Mesenchymal stem cell (in vitro differentiated cells and primary cell): ENCODE results near the gene GFPT1. TPM values are rescaled to one million over a fixed set of nuclear protein-coding genes. Genes with fewer than 3 reads are reported as not detected.

Source experiments
- DNase-seq: peaks from one replicate; pipeline ENCODE4 v3.0.0-alpha.2; 2013
- H2AFZ ChIP-seq: one replicate; pipeline ENCODE4 v1.6.1; 2013; ENCODE audit warnings: low read depth, mild to moderate bottlenecking, control low read depth, inconsistent platforms, low read length, moderate library complexity
- H2AK5ac ChIP-seq: 2 replicates; pipeline ENCODE4 v1.6.1; 2013; ENCODE audit warnings: low read length, moderate library complexity, mild to moderate bottlenecking, inconsistent platforms; ENCODE audit not compliant: severe bottlenecking
- H2BK120ac ChIP-seq: one replicate; pipeline ENCODE4 v1.6.1; 2013; ENCODE audit warnings: low read depth, mild to moderate bottlenecking, inconsistent platforms, low read length, moderate library complexity
- H2BK12ac ChIP-seq, 2 experiments: one replicate each; pipeline ENCODE4 v1.6.1; 2013; ENCODE audit warnings: inconsistent platforms in 2 of 2, low read length in 2 of 2, mild to moderate bottlenecking in 2 of 2, moderate library complexity in 2 of 2, control low read depth in 1 of 2
- H2BK15ac ChIP-seq: one replicate; pipeline ENCODE4 v1.6.1; 2013; ENCODE audit warnings: mild to moderate bottlenecking, low read depth, inconsistent platforms; ENCODE audit not compliant: poor library complexity, severe bottlenecking
- H2BK5ac ChIP-seq: 2 replicates; pipeline ENCODE4 v1.6.1; 2013; ENCODE audit warnings: low read depth, mild to moderate bottlenecking, low read length, control low read depth, inconsistent platforms; ENCODE audit not compliant: poor library complexity, severe bottlenecking
- H3K14ac ChIP-seq, 2 experiments: one replicate each; pipeline ENCODE4 v1.6.1; 2013; ENCODE audit warnings: inconsistent platforms in 2 of 2, low read length in 2 of 2, control low read depth in 1 of 2, mild to moderate bottlenecking in 1 of 2, moderate library complexity in 1 of 2
- H3K18ac ChIP-seq, 2 experiments: one replicate each; pipeline ENCODE4 v1.6.1; 2013; ENCODE audit warnings: inconsistent platforms in 2 of 2, low read length in 2 of 2, control low read depth in 1 of 2, low read depth in 1 of 2, mild to moderate bottlenecking in 1 of 2
- H3K23ac ChIP-seq, 2 experiments: one replicate each; pipeline ENCODE4 v1.6.1; 2013; ENCODE audit warnings: inconsistent platforms in 2 of 2, low read length in 2 of 2, mild to moderate bottlenecking in 2 of 2, moderate library complexity in 2 of 2, control low read depth in 1 of 2
- H3K27ac ChIP-seq: 2 replicates; pipeline ENCODE4 v1.5.1; 2013; ENCODE audit warnings: mild to moderate bottlenecking, moderate library complexity, low read length, control low read depth, inconsistent platforms; ENCODE audit not compliant: poor library complexity, severe bottlenecking
- H3K27me3 ChIP-seq, 2 experiments: 2 replicates each; pipeline versions ENCODE4 v1.6.1 to v1.7.0; 2013; ENCODE audit warnings: low read length in 2 of 2, mild to moderate bottlenecking in 2 of 2, moderate library complexity in 2 of 2, control low read depth in 1 of 2, inconsistent platforms in 1 of 2; ENCODE audit not compliant: control insufficient read depth in 1 of 2, insufficient read depth in 1 of 2
- H3K36me3 ChIP-seq, 2 experiments: 2 replicates each; pipeline versions ENCODE4 v1.6.1 to v1.7.0; 2013; ENCODE audit warnings: low read length in 2 of 2, control low read depth in 1 of 2, inconsistent platforms in 1 of 2, low read depth in 1 of 2, mild to moderate bottlenecking in 1 of 2; ENCODE audit not compliant: insufficient read depth in 2 of 2, control insufficient read depth in 1 of 2
- H3K4ac ChIP-seq, 2 experiments: one replicate each; pipeline ENCODE4 v1.6.1; 2013; ENCODE audit warnings: inconsistent platforms in 2 of 2, low read length in 2 of 2, mild to moderate bottlenecking in 2 of 2, moderate library complexity in 2 of 2, control low read depth in 1 of 2, low read depth in 1 of 2
- H3K4me1 ChIP-seq: 2 replicates; pipeline ENCODE4 v1.6.1; 2013; ENCODE audit warnings: low read depth, low read length, control low read depth; ENCODE audit not compliant: control insufficient read depth, insufficient read depth
- H3K4me2 ChIP-seq: 2 replicates; pipeline ENCODE4 v1.6.1; 2013; ENCODE audit warnings: low read length, mild to moderate bottlenecking, inconsistent platforms; ENCODE audit not compliant: poor library complexity, severe bottlenecking
- H3K4me3 ChIP-seq, 2 experiments: 2 replicates each; pipeline versions ENCODE4 v1.5.1 to v1.7.0; 2013; ENCODE audit warnings: low read length in 2 of 2, mild to moderate bottlenecking in 2 of 2, control low read depth in 1 of 2, low read depth in 1 of 2; ENCODE audit not compliant: insufficient read depth in 1 of 2
- H3K79me1 ChIP-seq: replicated peaks from 2 replicates; pipeline ENCODE4 v1.6.1; 2013; ENCODE audit warnings: mild to moderate bottlenecking, control low read depth, low read length, inconsistent platforms; ENCODE audit not compliant: poor library complexity, severe bottlenecking
- H3K9ac ChIP-seq: 2 replicates; pipeline ENCODE4 v1.7.0; 2013; ENCODE audit warnings: mild to moderate bottlenecking, low read length, moderate library complexity
- H3K9me3 ChIP-seq: 2 replicates; pipeline ENCODE4 v1.7.0; 2013; ENCODE audit warnings: mild to moderate bottlenecking, low read length; ENCODE audit not compliant: control insufficient read depth
- H4K8ac ChIP-seq: one replicate; pipeline ENCODE4 v1.6.1; 2013; ENCODE audit warnings: inconsistent platforms, mild to moderate bottlenecking, low read length, moderate library complexity
- H4K91ac ChIP-seq: one replicate; pipeline ENCODE4 v1.6.1; 2013; ENCODE audit warnings: mild to moderate bottlenecking, low read length, inconsistent platforms
- WGBS: methylation state at CpG from one replicate; pipeline ENCODE4 v1.1.7; 2013; ENCODE audit warnings: mixed read lengths; 5-methylcytosine and 5-hydroxymethylcytosine counted together
- polyA plus RNA-seq, 2 experiments: library from polyadenylated mRNA; stranded (reverse); fragments of 200-250 nt; gene quantifications; one replicate each; pipeline ENCODE4 v1.2.3, GENCODE V29; 2013

GFPT1 gene
- 49.1 TPM for polyA plus RNA-seq (2013, experiment 1 of 2)
- 47.3 TPM for polyA plus RNA-seq (2013, experiment 2 of 2)

GRCh38 chr2:69386789-69387734, at the start of gene GFPT1:
GFPT1 (minus strand) TSS chr2:69387227; CDS start chr2:69387071, 156 bp downstream.
- Histone ChIP-seq H3K79me1 (no peaks in the 10 kb centered on the region), H3K4me3 (peak within 1 kb of the TSS; percentile 87), H2BK120ac (peak within 1 kb of the TSS; percentile 82), H3K27me3 (no peaks in the 10 kb centered on the region), H3K27ac (peak within 1 kb of the TSS; percentile 71), H3K9me3 (no peaks in the 10 kb centered on the region), H2BK15ac (peak within 1 kb of the TSS; percentile 84), H2AK5ac (peak within 1 kb of the TSS; percentile 72), H3K9ac (peak within 1 kb of the TSS; percentile 97), H2AFZ (peak within 1 kb of the TSS; percentile 74), H3K23ac (peak within 1 kb of the TSS in 1 of 2 experiments; percentile 97), H4K91ac (peak within 1 kb of the TSS; percentile 94), H3K4me1 (peaks cover 9% of the 10 kb centered on the region), H3K36me3 (peaks cover 0 to 6% of the 10 kb centered on the region in 2 experiments), H3K14ac (peak within 1 kb of the TSS; percentile 67 to 90), H3K4ac (peak within 1 kb of the TSS; percentile 79 to 97), H3K18ac (peak within 1 kb of the TSS; percentile 90 to 91), H2BK12ac (peak within 1 kb of the TSS in 1 of 2 experiments; percentile 42), H2BK5ac (peak within 1 kb of the TSS; percentile 39), H4K8ac (peak within 1 kb of the TSS; percentile 87), H3K4me2 (peak within 1 kb of the TSS; percentile 80)
- peak; percentile 93 for DNase-seq
- under 1% methylated on average over 93 of the region's 97 CpGs for WGBS

GRCh38 chr2:69436596-69436937, 49.5 kb upstream of the GFPT1 start:
- Histone ChIP-seq H3K4me2 (peak overlapping the region; percentile 92), H3K9ac (peak overlapping the region; percentile 95), H3K23ac (no peak overlapping the region), H2BK12ac (no peak overlapping the region), H3K4ac (peak overlapping the region in 1 of 2 experiments; percentile 99), H3K27ac (peak overlapping the region; percentile 61), H3K79me1 (peaks cover 10% of the 10 kb centered on the region), H3K18ac (peak overlapping the region; percentile 78 to 98), H3K4me3 (peak overlapping the region; percentile 89 to 94), H2AK5ac (peak overlapping the region; percentile 45), H3K9me3 (no peaks in the 10 kb centered on the region), H4K8ac (peak overlapping the region; percentile 49), H3K27me3 (no peaks in the 10 kb centered on the region), H3K4me1 (peaks cover 7% of the 10 kb centered on the region), H2BK15ac (no peak overlapping the region), H3K14ac (peak overlapping the region in 1 of 2 experiments; percentile 39), H2BK120ac (no peak overlapping the region), H3K36me3 (peaks cover 0 to 6% of the 10 kb centered on the region in 2 experiments), H2BK5ac (peak overlapping the region; percentile 24), H4K91ac (peak overlapping the region; percentile 21), H2AFZ (peak overlapping the region; percentile 92)
- DNase-seq, result no peak
- 5% methylated on average over 3 of the region's 5 CpGs for WGBS

DNA sequence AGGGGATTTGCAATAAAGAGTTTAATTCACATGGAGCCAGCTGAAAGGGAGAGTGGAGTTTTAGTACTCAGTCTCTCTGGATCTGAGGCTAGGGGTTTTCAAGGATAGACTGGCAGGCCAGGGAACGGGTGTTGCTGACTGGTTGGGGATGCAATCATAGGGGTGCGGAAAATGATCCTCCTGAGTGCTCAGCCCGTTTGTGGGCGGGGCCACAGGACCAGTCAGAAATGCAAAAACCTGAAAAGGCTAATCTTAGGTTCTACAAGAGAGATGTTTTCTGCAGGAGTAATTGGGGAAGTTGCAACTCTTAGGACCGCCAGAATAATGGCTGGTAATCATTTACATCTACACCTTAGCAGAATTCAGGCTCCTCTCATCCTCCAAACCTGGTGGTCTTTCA, 47.7 kb upstream of the GFPT1 start:
- Histone ChIP-seq H3K4ac (no peak overlapping the region), H2BK120ac (no peak overlapping the region), H3K27ac (no peak overlapping the region), H3K18ac (no peak overlapping the region), H3K23ac (no peak overlapping the region), H3K27me3 (no peaks in the 10 kb centered on the region), H4K91ac (no peak overlapping the region), H2BK5ac (no peak overlapping the region), H3K14ac (no peak overlapping the region), H3K4me1 (peaks cover 8% of the 10 kb centered on the region), H2BK15ac (no peak overlapping the region), H4K8ac (no peak overlapping the region), H2AFZ (no peak overlapping the region), H2AK5ac (no peak overlapping the region), H3K36me3 (peaks cover 4 to 24% of the 10 kb centered on the region in 2 experiments), H3K9ac (no peak overlapping the region), H3K79me1 (peaks cover 12% of the 10 kb centered on the region), H2BK12ac (no peak overlapping the region), H3K4me3 (no peak overlapping the region), H3K4me2 (no peak overlapping the region), H3K9me3 (no peaks in the 10 kb centered on the region)
- WGBS, result 90% methylated on average over 4 of the region's 5 CpGs
- no peak for DNase-seq

- H3K9me3 ChIP-seq, result no peaks in the 10 kb centered on the region
- no peak overlapping the region for H3K18ac ChIP-seq
- no peak overlapping the region for H4K8ac ChIP-seq
- no peak for DNase-seq
- no peak overlapping the region for H2BK12ac ChIP-seq
- H2AK5ac ChIP-seq, result peak overlapping the region; percentile 13
- H3K9ac ChIP-seq, result no peak overlapping the region
- peaks cover 16% of the 10 kb centered on the region for H3K79me1 ChIP-seq
- peak overlapping the region; percentile 61 for H3K27ac ChIP-seq
- no peak overlapping the region for H2BK120ac ChIP-seq
- H4K91ac ChIP-seq, result no peak overlapping the region
- H3K27me3 ChIP-seq, result no peaks in the 10 kb centered on the region
- no peak overlapping the region for H3K4me2 ChIP-seq
- H3K4ac ChIP-seq, result no peak overlapping the region
- no peak overlapping the region for H2BK15ac ChIP-seq
- H3K4me1 ChIP-seq, result peaks cover 3% of the 10 kb centered on the region
- 98% methylated on average over 6 of the region's 6 CpGs for WGBS
- H3K14ac ChIP-seq, result no peak overlapping the region
- H3K4me3 ChIP-seq, result no peak overlapping the region
- no peak overlapping the region for H2BK5ac ChIP-seq
- H3K23ac ChIP-seq, result no peak overlapping the region
- no peak overlapping the region for H2AFZ ChIP-seq
- H3K36me3 ChIP-seq, result peaks cover 26 to 60% of the 10 kb centered on the region in 2 experiments
Observed at GRCh38 chr2:69429491-69430183, 42.6 kb upstream of the GFPT1 start.
